Measurements from ENCODE around the gene MYOZ1.

MYOZ1 gene

GRCh38 chr10:73655990-73656298 is 14.7 kb upstream of the MYOZ1 start, which contains the start of gene SYNPO2L:
Gene SYNPO2L, minus strand, starts transcription at chr10:73656029. Its CDS starts 107 bp downstream, at chr10:73655922.
- H3K27me3 ChIP-seq (ENCODE audit: control insufficient read depth in 1 of 2, insufficient read depth in 2 of 2, low read length in 2 of 2): no peaks in the 10 kb centered on the region
- no peaks in the 10 kb centered on the region for H3K9me3 ChIP-seq (ENCODE audit: control insufficient read depth in 2 of 2, low read length in 2 of 2)
- H3K9ac ChIP-seq (ENCODE audit: low read length in 2 of 2): peak within 1 kb of the TSS in 1 of 2 donors; percentile 36
- H3K4me1 ChIP-seq (ENCODE audit: control insufficient read depth, insufficient read depth, low read length): peaks cover 24% of the 10 kb centered on the region
- H3K27ac ChIP-seq (ENCODE audit: low read length): no peak within 1 kb of the TSS
- no peaks in the 10 kb centered on the region for H3K36me3 ChIP-seq (ENCODE audit: control insufficient read depth in 2 of 2, insufficient read depth in 2 of 2, low read length in 2 of 2)
- H3K4me3 ChIP-seq (ENCODE audit: low read length in 2 of 2): peak within 1 kb of the TSS in 1 of 2 donors; percentile 44

GRCh38 chr10:73655257-73655989 is 14.1 kb upstream of the MYOZ1 start:
- no peak overlapping the region for H3K27ac ChIP-seq (ENCODE audit: low read length)
- H3K4me3 ChIP-seq (ENCODE audit: low read length in 2 of 2): peak overlapping the region in 1 of 2 donors; percentile 44
- no peaks in the 10 kb centered on the region for H3K27me3 ChIP-seq (ENCODE audit: control insufficient read depth in 1 of 2, insufficient read depth in 2 of 2, low read length in 2 of 2)
- H3K9ac ChIP-seq (ENCODE audit: low read length in 2 of 2): peak overlapping the region in 1 of 2 donors; percentile 36
- no peaks in the 10 kb centered on the region for H3K9me3 ChIP-seq (ENCODE audit: control insufficient read depth in 2 of 2, low read length in 2 of 2)
- H3K4me1 ChIP-seq (ENCODE audit: control insufficient read depth, insufficient read depth, low read length): peaks cover 30% of the 10 kb centered on the region
- H3K36me3 ChIP-seq (ENCODE audit: control insufficient read depth in 2 of 2, insufficient read depth in 2 of 2, low read length in 2 of 2): no peaks in the 10 kb centered on the region

- Histone ChIP-seq H3K36me3 (ENCODE audit: control insufficient read depth in 2 of 2, insufficient read depth in 2 of 2, low read length in 2 of 2) (no peaks in the 10 kb centered on the region), H3K27me3 (ENCODE audit: control insufficient read depth in 1 of 2, insufficient read depth in 2 of 2, low read length in 2 of 2) (no peaks in the 10 kb centered on the region), H3K27ac (ENCODE audit: low read length) (no peak overlapping the region), H3K4me1 (ENCODE audit: control insufficient read depth, insufficient read depth, low read length) (peaks cover 34% of the 10 kb centered on the region), H3K4me3 (ENCODE audit: low read length in 2 of 2) (no peak overlapping the region), H3K9ac (ENCODE audit: low read length in 2 of 2) (no peak overlapping the region), H3K9me3 (ENCODE audit: control insufficient read depth in 2 of 2, low read length in 2 of 2) (no peaks in the 10 kb centered on the region)
Observed at GRCh38 chr10:73653701-73654100, 12.4 kb upstream of the MYOZ1 start.

GRCh38 chr10:73653195-73653594 is 11.9 kb upstream of the MYOZ1 start:
- no peak overlapping the region for H3K4me3 ChIP-seq (ENCODE audit: low read length in 2 of 2)
- no peaks in the 10 kb centered on the region for H3K9me3 ChIP-seq (ENCODE audit: control insufficient read depth in 2 of 2, low read length in 2 of 2)
- no peaks in the 10 kb centered on the region for H3K36me3 ChIP-seq (ENCODE audit: control insufficient read depth in 2 of 2, insufficient read depth in 2 of 2, low read length in 2 of 2)
- H3K4me1 ChIP-seq (ENCODE audit: control insufficient read depth, insufficient read depth, low read length): peaks cover 39% of the 10 kb centered on the region
- H3K9ac ChIP-seq (ENCODE audit: low read length in 2 of 2): no peak overlapping the region
- no peak overlapping the region for H3K27ac ChIP-seq (ENCODE audit: low read length)
- no peaks in the 10 kb centered on the region for H3K27me3 ChIP-seq (ENCODE audit: control insufficient read depth in 1 of 2, insufficient read depth in 2 of 2, low read length in 2 of 2)

DNA sequence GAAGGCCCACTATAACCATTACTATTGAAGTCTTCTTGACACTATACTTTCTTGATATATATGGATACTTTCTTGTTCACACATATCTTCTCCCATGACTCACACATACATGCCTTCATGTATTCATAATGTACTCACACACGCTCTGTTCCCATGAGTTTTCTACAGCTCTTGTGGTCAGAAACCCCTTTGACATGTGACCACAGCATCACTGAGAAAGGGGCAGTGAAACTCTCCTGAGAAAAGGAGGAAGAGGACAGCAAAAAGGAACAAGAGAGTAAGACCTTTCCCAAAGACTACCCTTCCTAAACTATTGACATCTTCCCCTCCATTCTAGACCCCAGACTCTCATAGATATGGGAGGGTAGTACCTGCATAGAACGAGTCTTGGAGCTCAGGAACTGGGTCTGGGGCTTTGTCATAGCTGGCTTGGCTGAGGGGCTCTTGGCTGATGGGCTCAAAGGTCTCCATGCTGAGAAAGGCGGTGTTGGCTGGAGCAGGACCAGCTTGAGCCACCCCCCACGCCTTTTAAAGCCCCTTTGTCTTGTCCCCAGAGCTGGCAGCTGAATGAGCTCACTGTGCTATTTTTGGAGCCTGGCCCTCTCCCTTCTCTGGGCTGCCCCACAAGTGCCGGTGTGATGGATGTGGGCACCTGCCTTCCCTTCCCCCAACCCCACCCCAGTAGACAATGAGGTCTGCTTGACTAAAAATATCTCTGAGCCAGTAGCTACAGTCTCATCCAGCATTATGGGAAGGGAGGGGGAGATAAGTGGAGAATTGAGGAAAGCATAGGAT is 9.5 kb upstream of the MYOZ1 start:
- Histone ChIP-seq H3K4me3 (ENCODE audit: low read length in 2 of 2) (peak overlapping the region in 1 of 2 donors; percentile 29), H3K36me3 (ENCODE audit: control insufficient read depth in 2 of 2, insufficient read depth in 2 of 2, low read length in 2 of 2) (no peaks in the 10 kb centered on the region), H3K4me1 (ENCODE audit: control insufficient read depth, insufficient read depth, low read length) (peaks cover 41% of the 10 kb centered on the region), H3K9ac (ENCODE audit: low read length in 2 of 2) (no peak overlapping the region), H3K27ac (ENCODE audit: low read length) (no peak overlapping the region), H3K9me3 (ENCODE audit: control insufficient read depth in 2 of 2, low read length in 2 of 2) (no peaks in the 10 kb centered on the region), H3K27me3 (ENCODE audit: control insufficient read depth in 1 of 2, insufficient read depth in 2 of 2, low read length in 2 of 2) (no peaks in the 10 kb centered on the region)

GRCh38 chr10:73649876-73650536 is 8.7 kb upstream of the MYOZ1 start:
- Histone ChIP-seq H3K9ac (ENCODE audit: low read length in 2 of 2) (no peak overlapping the region), H3K9me3 (ENCODE audit: control insufficient read depth in 2 of 2, low read length in 2 of 2) (no peaks in the 10 kb centered on the region), H3K27ac (ENCODE audit: low read length) (no peak overlapping the region), H3K4me3 (ENCODE audit: low read length in 2 of 2) (no peak overlapping the region), H3K36me3 (ENCODE audit: control insufficient read depth in 2 of 2, insufficient read depth in 2 of 2, low read length in 2 of 2) (no peaks in the 10 kb centered on the region), H3K4me1 (ENCODE audit: control insufficient read depth, insufficient read depth, low read length) (peaks cover 34% of the 10 kb centered on the region), H3K27me3 (ENCODE audit: control insufficient read depth in 1 of 2, insufficient read depth in 2 of 2, low read length in 2 of 2) (no peaks in the 10 kb centered on the region)

- Histone ChIP-seq H3K9me3 (ENCODE audit: control insufficient read depth in 2 of 2, low read length in 2 of 2) (no peaks in the 10 kb centered on the region), H3K27me3 (ENCODE audit: control insufficient read depth in 1 of 2, insufficient read depth in 2 of 2, low read length in 2 of 2) (no peaks in the 10 kb centered on the region), H3K4me1 (ENCODE audit: control insufficient read depth, insufficient read depth, low read length) (peaks cover 33% of the 10 kb centered on the region), H3K36me3 (ENCODE audit: control insufficient read depth in 2 of 2, insufficient read depth in 2 of 2, low read length in 2 of 2) (no peaks in the 10 kb centered on the region), H3K9ac (ENCODE audit: low read length in 2 of 2) (peak overlapping the region in 1 of 2 donors; percentile 84), H3K4me3 (ENCODE audit: low read length in 2 of 2) (no peak overlapping the region), H3K27ac (ENCODE audit: low read length) (no peak overlapping the region)
Observed at GRCh38 chr10:73648975-73649829, 7.9 kb upstream of the MYOZ1 start.

DNA sequence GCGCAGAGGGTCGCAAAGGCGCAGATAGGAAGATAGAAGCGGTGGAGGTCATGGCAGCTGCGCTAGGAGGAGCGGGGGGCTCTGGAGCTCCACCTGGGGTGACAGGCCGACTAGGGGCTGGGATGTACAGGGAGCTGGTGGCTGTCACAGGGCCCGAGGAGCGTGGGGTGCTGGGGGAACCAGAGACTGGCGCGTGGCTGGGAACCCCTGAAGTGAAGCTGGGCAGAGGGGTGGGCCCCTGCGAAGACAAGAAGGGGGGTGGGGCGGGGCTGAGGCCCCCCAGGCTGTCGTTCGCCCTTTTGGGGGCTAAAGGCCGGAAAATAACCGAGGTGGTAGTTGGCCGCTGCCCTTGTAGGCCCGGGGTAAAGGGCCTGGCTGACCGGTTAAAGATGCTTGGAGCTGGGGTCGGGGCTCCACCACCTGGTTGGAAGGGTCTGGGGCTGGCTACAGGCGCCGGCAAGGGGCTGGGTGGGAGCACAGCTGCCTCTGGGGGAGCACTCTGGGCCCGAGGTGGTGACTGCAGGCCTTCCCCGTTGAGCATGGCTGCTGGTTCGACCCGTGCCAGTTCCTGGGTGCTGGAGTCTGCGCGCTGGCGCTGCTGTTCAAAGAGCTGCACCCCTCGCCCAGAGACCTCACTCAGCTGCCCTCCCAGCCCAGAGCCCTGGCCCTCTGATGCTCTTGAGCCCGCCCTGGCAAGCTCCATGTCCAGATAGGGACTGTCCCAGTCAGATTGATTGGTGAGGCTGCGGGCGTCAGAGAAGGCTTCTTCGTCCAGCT is 6.8 kb upstream of the MYOZ1 start:
- Histone ChIP-seq H3K4me1 (ENCODE audit: control insufficient read depth, insufficient read depth, low read length) (peaks cover 33% of the 10 kb centered on the region), H3K27ac (ENCODE audit: low read length) (peak overlapping the region; percentile 24), H3K9me3 (ENCODE audit: control insufficient read depth in 2 of 2, low read length in 2 of 2) (no peaks in the 10 kb centered on the region), H3K9ac (ENCODE audit: low read length in 2 of 2) (peak overlapping the region; percentile 75 to 84), H3K4me3 (ENCODE audit: low read length in 2 of 2) (peak overlapping the region; percentile 82 to 84), H3K36me3 (ENCODE audit: control insufficient read depth in 2 of 2, insufficient read depth in 2 of 2, low read length in 2 of 2) (no peaks in the 10 kb centered on the region), H3K27me3 (ENCODE audit: control insufficient read depth in 1 of 2, insufficient read depth in 2 of 2, low read length in 2 of 2) (no peaks in the 10 kb centered on the region)

GRCh38 chr10:73647211-73647874 is 6.1 kb upstream of the MYOZ1 start:
- Histone ChIP-seq H3K27ac (ENCODE audit: low read length) (peak overlapping the region; percentile 24), H3K9ac (ENCODE audit: low read length in 2 of 2) (peak overlapping the region; percentile 75 to 84), H3K36me3 (ENCODE audit: control insufficient read depth in 2 of 2, insufficient read depth in 2 of 2, low read length in 2 of 2) (no peaks in the 10 kb centered on the region), H3K4me1 (ENCODE audit: control insufficient read depth, insufficient read depth, low read length) (peaks cover 33% of the 10 kb centered on the region), H3K27me3 (ENCODE audit: control insufficient read depth in 1 of 2, insufficient read depth in 2 of 2, low read length in 2 of 2) (no peaks in the 10 kb centered on the region), H3K4me3 (ENCODE audit: low read length in 2 of 2) (peak overlapping the region; percentile 82 to 84), H3K9me3 (ENCODE audit: control insufficient read depth in 2 of 2, low read length in 2 of 2) (no peaks in the 10 kb centered on the region)

All from stomach smooth muscle (tissue), 2 donors.